CD4-positive, alpha-beta T cell treated with Interleukin-17A for 1 hour (primary cell): Measurements from ENCODE around the gene WDR35.
A peak's percentile ranks its signal among the peaks of the same experiment; 100 is the strongest.

Source experiments
- DNase-seq: peaks from one replicate; pipeline ENCODE4 v3.0.0-alpha.2; 2020

Gene WDR35

DNA sequence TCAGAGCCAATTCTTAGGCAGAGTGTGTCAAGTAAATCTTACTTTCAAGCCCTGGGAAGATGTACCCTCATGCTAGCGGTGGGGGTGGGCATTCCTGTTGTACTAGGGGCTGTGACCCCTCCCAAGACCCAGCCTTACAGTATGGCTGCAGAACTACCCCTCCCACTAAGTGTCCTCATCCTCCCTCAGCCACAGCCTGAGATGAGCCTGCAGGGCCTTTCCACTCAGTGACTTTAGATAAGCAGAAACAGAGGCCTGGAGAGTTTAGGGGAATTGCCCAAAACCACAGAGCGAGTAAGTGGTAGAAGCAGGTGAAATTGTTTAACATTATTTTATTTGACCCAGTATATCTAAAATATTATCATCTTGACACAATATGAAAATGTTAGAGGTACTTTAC, 124.8 kb downstream of the WDR35 start:
- no peak for DNase-seq

DNA sequence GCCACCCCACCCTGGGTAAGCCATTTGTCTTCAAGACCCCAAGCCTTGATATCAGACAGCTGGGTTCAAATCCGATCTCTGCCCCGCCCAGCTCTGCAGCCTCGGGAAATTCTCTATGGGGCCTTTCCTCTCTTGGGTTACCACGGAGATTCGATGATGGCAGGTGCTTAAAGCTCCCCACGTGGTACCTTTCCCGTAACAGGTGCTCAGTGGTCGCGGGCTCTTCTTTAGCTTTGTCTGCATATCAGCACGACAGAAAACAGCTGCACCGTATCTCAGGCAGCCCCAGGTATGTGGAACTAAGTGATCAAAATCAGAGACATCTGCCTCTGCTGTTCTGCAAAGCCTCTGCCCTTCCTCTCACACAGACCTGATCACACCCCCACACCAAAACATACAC, 125.5 kb downstream of the WDR35 start:
- no peak for DNase-seq

DNA sequence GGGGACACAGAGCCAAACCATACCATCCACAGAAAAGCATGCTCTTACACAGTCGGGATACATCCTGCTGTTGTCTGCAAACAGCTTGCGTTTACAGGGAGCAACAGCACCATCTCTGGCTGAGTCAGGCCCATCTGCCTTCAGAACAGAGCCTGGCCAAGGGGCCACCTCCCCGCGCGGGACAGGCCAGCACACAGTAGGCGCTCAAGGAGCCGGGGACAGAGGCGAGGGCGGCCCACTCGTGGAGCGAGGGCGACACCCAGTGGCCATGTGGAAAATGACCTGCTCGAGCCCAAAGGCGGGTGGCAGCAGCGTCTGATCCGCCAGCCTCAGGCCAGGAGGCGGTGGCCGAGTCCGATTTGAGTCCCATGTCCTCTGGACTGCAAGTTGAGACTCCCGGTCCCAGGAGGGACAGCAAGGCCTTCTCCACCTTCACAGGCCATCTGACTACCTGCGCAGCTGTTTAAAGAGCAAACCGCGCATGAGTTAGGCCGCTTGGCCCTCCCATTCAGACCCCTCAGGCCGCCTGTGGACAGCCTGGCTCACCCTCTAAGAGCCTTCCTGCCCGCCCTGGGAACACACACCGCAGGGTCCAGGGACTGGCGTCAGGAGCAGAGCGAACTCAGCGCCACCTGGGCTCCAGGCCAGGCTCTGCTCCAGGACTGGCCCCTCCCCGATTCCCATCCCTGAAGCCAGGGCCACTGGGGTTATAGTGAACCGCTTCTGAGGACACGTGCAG, 126.4 kb downstream of the WDR35 start:
- DNase-seq = peak; percentile 71

DNA sequence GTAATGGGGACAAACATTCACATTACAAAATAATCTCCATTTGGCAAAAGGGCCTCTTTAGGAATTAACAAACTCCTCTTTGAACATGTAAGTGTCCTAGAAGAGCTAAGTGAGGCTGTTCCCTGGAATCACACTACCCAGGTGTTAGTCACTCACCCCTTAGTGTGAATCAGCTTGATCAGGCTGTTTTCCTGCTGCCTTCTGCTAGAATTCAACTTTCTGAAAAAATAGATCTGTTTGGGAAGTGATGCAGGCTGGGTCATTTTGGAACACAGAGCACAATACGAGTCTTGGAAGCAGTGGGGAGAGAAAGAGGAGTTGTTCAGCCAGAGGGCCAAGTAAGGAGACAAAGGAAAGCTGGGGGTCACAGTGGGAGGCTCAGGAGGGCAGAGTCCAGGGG, 128.1 kb downstream of the WDR35 start:
- no peak for DNase-seq
